GM21381 (cell line): Measurements from ENCODE around the gene RGR.

ENCODE experiments used
- ATAC-seq: cut with Tn5 transposase; IDR thresholded peaks from one replicate; pipeline ENCODE4 v1.9.1; 2021; ENCODE audit warnings: mild to moderate bottlenecking, moderate library complexity; ENCODE audit not compliant: unreplicated experiment

Gene RGR

DNA sequence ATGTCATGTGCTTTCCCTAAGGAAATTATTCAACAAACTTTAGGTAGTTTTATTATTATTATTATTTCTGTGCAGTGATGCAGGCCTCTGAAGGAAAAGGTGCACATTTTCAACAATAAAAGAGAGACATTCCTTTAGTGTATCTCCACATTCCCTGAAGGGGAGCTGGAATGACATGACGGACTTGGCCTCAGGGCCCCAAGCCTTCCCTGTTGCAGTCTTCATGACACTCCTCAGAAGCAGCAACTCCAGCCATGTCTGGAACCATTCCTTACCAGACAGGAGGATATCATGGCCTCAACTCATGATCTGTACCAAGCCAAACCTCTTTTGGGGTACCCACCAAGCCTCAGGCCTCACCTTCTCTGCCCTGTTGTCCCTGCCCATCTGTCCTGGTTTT lies 48.3 kb downstream of the RGR start:
- no peak for ATAC-seq

DNA sequence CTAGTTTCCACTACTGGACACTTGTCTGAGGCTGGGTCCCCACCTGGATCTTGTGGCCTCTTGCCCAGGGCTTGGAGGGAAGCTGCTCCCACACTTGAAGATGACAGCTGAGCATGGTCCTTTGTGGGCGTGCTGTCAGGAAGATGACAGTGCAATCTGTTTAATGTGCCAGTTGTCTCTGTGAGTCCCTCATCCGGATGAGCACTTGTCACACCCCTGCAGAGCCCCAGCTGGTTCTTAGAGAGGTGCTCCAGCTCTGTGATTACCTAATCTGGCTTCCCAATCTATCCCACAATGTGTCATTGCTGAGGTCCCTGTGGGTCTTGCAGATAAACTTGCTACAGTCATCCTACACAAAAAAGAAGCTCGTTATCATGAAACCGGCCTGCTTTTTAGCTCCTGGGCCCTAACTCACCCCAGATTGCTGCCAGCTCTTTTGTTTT lies 48.7 kb downstream of the RGR start:
- no peak for ATAC-seq

DNA sequence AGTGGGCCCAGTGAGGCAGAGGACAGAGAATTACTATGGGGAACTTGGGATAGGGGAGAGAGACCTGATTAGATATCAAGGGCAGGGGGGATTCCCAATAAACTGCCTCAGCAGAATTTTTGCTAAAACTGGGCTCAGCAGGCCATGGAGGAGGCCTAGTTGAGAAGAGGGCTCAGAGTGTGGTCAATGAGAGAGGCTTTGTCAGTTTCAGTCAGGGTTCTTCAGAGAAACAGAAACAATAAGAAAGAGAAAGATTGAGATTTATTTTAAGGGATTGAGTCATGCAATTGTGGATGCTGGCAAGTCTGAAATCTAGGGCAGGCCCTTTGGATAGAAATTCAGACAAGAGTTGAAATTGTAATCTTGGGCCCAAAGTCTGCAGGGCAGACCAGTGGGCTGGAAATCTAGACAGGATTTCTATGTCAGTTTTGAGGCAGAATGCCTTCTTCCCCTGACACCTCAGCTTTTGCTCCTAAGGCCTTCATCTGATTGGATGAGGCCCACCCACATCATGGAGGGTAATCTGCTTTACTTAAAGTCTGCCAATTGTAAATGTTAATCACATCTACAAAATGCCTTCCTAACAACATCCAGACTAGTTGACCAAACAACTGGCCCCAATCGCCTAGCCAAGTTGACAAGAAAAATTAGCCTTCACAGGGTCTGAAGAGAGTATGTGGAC lies 50.1 kb downstream of the RGR start:
- ATAC-seq: peak; percentile 82

DNA sequence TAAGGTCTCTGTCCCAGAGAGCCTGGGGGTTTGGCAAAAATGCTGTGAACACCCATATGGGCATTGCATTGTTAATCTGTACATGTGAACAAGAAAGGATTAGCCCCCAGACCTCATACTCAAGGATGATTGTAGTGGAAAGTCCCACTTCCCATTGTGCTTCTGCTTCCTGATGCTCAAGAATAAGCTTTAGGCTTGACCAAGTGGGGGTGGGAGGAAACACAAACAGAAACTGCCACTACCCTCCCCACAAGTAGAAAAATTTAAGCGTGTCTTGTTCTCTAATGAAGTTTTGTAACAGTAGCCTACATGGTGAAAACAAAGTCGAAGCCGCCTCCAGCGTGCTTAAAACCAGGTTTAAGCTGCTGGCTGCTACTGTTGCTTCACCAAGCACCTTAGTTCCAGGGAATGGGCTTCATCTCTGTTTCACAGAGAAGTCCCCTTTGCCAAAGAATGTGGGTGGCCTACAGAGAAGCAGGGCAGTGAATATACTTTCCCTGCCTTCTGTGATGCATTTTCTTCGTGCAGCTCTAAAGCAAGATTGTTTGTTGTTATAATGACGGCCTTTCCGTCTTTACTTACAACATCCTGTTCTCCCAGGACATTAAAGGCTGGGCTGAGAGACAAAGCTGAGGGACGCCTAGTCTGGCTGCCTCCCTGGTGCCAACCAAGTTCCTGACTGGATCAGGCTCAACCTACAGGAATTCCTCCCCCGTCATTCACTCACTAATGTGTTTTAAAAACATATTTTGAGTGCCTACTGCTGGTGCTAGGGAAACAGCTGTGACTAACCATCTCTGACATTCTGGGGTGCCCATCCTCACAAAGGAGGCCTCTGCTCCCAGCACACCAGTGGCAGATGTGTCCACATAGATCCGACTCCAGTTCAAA lies 51.5 kb downstream of the RGR start:
- no peak for ATAC-seq

DNA sequence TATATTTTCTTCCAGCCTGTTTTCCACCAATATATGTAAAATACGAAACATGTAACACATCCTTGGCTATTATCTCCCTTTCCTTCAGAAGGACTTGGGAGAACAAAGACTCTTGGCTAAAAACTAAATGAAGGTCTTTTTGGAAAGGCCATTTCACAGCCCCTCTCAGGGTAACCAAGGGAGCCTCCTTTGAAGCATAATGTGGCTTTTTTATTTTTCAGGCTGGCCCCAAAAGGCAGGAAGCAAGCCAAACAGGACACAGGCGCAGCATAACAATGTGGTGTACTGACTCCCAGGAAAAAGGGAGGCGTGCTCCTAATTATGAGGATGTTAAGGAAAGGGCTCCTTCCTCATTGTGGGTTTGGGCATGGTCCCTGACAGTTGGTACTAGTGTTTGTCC lies 53.2 kb downstream of the RGR start:
- no peak for ATAC-seq

DNA sequence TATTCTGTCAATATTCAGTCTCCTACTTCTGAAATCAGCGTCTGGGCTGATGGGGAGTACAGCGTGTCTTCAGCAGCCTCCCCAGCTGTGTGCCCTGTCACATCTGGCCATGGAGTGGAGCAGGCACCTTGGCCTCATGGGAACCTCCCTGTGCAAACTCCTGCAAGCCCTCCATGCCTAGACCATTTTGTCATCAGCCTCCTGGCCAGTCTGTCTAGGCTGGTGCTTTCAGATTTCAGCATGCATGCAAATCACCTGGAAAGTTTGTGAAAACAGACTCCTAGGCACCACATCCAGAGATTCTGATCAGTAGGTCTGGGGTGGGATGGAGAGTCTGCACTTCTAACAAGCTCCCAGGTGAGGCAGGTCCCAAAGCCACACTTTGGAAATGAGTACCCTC lies 57.4 kb downstream of the RGR start:
- ATAC-seq: no peak

DNA sequence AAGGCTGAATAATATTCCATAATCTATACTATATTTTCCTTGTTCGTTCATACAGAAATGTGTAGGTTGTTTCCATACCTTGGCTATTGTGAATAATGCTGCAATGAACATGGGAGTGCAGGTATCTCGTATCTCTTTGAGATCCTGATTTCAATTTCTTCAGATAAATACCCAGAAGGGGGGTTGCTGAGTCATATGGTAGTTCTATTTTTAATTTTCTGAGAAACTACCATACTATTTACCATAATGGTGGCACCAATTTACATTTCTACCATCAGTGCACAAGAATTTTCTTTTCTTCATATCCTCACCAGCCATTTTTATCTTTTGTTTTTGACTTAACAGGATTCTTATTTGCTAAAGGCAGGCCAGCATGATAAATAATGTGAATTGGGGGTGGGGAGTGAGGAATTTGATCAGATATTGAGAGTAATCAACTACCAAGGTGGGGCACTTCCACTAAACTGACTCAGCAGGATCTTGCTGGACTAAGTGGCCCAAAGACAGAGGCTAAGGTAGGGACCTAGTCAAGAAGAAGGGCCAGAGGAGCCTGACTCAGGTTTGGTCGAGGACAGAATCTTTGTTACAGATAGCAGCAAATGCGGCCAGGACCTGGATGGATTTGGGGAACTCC lies 62.0 kb downstream of the RGR start:
- ATAC-seq: no peak

DNA sequence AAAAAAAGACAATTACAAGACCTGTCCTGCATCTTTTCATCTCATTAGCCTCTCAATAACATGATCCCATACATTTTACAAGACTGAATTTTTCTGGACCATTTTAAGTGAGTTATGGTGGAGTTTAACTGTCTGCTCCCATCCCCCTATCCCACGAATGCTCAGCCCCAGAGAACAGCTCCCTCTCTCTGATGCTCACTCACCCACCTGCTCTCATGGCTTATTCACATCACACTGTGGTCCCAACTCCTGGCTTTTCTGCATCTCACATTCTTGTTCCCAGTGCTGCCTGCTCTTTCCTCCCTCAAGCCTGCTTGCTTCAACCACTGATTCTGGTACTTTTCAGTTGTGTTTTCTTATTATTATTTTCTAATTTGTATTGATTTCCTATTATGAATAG lies 63.2 kb downstream of the RGR start:
- ATAC-seq: no peak

DNA sequence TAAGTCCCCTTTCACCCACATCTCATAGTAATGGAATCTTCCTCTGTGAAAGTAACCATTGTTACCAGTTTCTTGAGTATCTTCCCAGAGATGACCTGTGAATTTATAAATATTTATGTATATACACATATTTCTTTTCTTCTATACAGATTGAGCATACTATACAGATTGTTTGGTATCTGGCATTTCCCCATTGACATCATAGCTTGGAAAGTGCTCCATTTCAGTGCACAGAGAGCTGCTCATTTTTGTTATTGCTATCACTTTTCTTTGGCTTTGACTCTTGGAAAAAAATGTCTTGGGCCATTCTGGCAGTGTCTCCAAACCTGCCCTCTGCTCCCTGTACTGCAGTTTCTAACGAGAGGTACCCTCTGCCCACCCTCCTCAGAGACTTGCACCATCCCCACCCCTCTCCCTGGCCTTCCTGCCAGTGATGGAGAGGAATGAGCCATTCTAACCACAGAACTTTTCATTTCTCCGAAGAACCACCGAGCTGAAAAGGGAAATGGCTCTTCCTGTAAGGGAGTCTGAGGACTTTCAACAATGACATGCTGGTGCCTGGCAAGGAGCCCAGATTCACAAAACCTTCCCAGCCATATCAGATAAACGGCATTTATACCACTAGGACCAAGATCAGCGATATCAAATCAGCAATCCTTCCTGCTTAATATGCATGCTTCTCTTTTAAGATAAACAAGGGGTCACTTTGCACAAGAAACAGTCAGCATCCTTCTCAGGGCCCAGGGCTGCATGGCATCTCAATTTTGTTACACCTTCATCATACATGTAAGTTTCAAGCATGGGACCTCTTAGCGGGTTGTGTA lies 63.8 kb downstream of the RGR start:
- ATAC-seq: no peak
